ENCODE results near the gene SETD1B.
"Not testable (repeated sequence)": the region's sequence is repeated elsewhere in the genome, so short reads cannot be mapped to it uniquely, and the experiment has no call there.

SETD1B gene

GRCh38 chr12:121789233-121789781 is 14.5 kb upstream of the SETD1B start:
- no peak for ATAC-seq

GRCh38 chr12:121789800-121790728 is 13.7 kb upstream of the SETD1B start:
- TF ChIP-seq, protein P1, sequence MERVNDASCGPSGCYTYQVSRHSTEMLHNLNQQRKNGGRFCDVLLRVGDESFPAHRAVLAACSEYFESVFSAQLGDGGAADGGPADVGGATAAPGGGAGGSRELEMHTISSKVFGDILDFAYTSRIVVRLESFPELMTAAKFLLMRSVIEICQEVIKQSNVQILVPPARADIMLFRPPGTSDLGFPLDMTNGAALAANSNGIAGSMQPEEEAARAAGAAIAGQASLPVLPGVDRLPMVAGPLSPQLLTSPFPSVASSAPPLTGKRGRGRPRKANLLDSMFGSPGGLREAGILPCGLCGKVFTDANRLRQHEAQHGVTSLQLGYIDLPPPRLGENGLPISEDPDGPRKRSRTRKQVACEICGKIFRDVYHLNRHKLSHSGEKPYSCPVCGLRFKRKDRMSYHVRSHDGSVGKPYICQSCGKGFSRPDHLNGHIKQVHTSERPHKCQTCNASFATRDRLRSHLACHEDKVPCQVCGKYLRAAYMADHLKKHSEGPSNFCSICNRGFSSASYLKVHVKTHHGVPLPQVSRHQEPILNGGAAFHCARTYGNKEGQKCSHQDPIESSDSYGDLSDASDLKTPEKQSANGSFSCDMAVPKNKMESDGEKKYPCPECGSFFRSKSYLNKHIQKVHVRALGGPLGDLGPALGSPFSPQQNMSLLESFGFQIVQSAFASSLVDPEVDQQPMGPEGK (CRISPR knock-in tag; IDR thresholded peaks at IDR 0.05; ENCODE audit: borderline replicate concordance): no peak
- TF ChIP-seq ZC3H10 (CRISPR knock-in tag; IDR thresholded peaks at IDR 0.05): no peak
- TF ChIP-seq PPARA (CRISPR knock-in tag; IDR thresholded peaks at IDR 0.05; ENCODE audit: borderline replicate concordance): no peak
- TF ChIP-seq ZNF70 (CRISPR knock-in tag; IDR thresholded peaks at IDR 0.05): no peak
- TF ChIP-seq ARNTL (CRISPR knock-in tag; IDR thresholded peaks at IDR 0.05; ENCODE audit: borderline replicate concordance, low read depth): no peak
- TF ChIP-seq GLIS3 (CRISPR knock-in tag; IDR thresholded peaks at IDR 0.05): no peak
- no peak for TF ChIP-seq ZFP3 (CRISPR knock-in tag; IDR thresholded peaks at IDR 0.05)
- TF ChIP-seq SNAI2 (CRISPR knock-in tag; IDR thresholded peaks at IDR 0.05): no peak
- TF ChIP-seq ZNF565 (CRISPR knock-in tag; conservative IDR thresholded peaks at IDR 0.05; ENCODE audit: low read depth): no peak
- no peak for TF ChIP-seq ISL1 (CRISPR knock-in tag; IDR thresholded peaks at IDR 0.05)
- TF ChIP-seq, protein P2, sequence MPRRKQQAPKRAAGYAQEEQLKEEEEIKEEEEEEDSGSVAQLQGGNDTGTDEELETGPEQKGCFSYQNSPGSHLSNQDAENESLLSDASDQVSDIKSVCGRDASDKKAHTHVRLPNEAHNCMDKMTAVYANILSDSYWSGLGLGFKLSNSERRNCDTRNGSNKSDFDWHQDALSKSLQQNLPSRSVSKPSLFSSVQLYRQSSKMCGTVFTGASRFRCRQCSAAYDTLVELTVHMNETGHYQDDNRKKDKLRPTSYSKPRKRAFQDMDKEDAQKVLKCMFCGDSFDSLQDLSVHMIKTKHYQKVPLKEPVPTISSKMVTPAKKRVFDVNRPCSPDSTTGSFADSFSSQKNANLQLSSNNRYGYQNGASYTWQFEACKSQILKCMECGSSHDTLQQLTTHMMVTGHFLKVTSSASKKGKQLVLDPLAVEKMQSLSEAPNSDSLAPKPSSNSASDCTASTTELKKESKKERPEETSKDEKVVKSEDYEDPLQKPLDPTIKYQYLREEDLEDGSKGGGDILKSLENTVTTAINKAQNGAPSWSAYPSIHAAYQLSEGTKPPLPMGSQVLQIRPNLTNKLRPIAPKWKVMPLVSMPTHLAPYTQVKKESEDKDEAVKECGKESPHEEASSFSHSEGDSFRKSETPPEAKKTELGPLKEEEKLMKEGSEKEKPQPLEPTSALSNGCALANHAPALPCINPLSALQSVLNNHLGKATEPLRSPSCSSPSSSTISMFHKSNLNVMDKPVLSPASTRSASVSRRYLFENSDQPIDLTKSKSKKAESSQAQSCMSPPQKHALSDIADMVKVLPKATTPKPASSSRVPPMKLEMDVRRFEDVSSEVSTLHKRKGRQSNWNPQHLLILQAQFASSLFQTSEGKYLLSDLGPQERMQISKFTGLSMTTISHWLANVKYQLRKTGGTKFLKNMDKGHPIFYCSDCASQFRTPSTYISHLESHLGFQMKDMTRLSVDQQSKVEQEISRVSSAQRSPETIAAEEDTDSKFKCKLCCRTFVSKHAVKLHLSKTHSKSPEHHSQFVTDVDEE (CRISPR knock-in tag; IDR thresholded peaks at IDR 0.05): no peak
- TF ChIP-seq, protein P3, sequence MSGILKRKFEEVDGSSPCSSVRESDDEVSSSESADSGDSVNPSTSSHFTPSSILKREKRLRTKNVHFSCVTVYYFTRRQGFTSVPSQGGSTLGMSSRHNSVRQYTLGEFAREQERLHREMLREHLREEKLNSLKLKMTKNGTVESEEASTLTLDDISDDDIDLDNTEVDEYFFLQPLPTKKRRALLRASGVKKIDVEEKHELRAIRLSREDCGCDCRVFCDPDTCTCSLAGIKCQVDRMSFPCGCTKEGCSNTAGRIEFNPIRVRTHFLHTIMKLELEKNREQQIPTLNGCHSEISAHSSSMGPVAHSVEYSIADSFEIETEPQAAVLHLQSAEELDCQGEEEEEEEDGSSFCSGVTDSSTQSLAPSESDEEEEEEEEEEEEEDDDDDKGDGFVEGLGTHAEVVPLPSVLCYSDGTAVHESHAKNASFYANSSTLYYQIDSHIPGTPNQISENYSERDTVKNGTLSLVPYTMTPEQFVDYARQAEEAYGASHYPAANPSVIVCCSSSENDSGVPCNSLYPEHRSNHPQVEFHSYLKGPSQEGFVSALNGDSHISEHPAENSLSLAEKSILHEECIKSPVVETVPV (CRISPR knock-in tag; IDR thresholded peaks at IDR 0.05): no peak
- ATAC-seq: no peak

More at GRCh38 chr12:121789233-121789781, 14.5 kb upstream of the SETD1B start:
- TF ChIP-seq, protein P4, sequence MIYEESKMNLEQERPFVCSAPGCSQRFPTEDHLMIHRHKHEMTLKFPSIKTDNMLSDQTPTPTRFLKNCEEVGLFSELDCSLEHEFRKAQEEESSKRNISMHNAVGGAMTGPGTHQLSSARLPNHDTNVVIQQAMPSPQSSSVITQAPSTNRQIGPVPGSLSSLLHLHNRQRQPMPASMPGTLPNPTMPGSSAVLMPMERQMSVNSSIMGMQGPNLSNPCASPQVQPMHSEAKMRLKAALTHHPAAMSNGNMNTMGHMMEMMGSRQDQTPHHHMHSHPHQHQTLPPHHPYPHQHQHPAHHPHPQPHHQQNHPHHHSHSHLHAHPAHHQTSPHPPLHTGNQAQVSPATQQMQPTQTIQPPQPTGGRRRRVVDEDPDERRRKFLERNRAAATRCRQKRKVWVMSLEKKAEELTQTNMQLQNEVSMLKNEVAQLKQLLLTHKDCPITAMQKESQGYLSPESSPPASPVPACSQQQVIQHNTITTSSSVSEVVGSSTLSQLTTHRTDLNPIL (CRISPR knock-in tag; IDR thresholded peaks at IDR 0.05; ENCODE audit: low read depth): no peak
- TF ChIP-seq ZNF70 (CRISPR knock-in tag; IDR thresholded peaks at IDR 0.05) (no peak), SNAI2 (CRISPR knock-in tag; IDR thresholded peaks at IDR 0.05) (no peak), ISL1 (CRISPR knock-in tag; IDR thresholded peaks at IDR 0.05) (no peak), ZNF565 (CRISPR knock-in tag; conservative IDR thresholded peaks at IDR 0.05; ENCODE audit: low read depth) (no peak), BACH2 (CRISPR knock-in tag; IDR thresholded peaks at IDR 0.05; ENCODE audit: borderline replicate concordance) (no peak), ARNTL (CRISPR knock-in tag; IDR thresholded peaks at IDR 0.05; ENCODE audit: borderline replicate concordance, low read depth) (no peak), ZC3H10 (CRISPR knock-in tag; IDR thresholded peaks at IDR 0.05) (no peak), ZFP30 (CRISPR knock-in tag; IDR thresholded peaks at IDR 0.05) (no peak), ESRRG (CRISPR knock-in tag; IDR thresholded peaks at IDR 0.05) (no peak)
- TF ChIP-seq, protein P2 (CRISPR knock-in tag; IDR thresholded peaks at IDR 0.05): no peak
- TF ChIP-seq, protein P3 (CRISPR knock-in tag; IDR thresholded peaks at IDR 0.05): no peak

GRCh38 chr12:121790785-121791184 is 13.0 kb upstream of the SETD1B start:
- ATAC-seq: not testable (repeated sequence)
